ENCODE results near the gene HS3ST6. TPM values are rescaled to one million over a fixed set of nuclear protein-coding genes. Genes with fewer than 3 reads are reported as not detected.
"Not testable (repeated sequence)": the region's sequence is repeated elsewhere in the genome, so short reads cannot be mapped to it uniquely, and the experiment has no call there.

HS3ST6 gene
- total RNA-seq, 1 experiment from 2014 or later: 1.0 TPM

- TF ChIP-seq ZNF425 (CRISPR knock-in tag; conservative IDR thresholded peaks at IDR 0.05): no peak
- TF ChIP-seq OVOL2 (CRISPR knock-in tag; IDR thresholded peaks at IDR 0.05; ENCODE audit: borderline replicate concordance): no peak
- TF ChIP-seq TP53 (CRISPR knock-in tag; IDR thresholded peaks at IDR 0.05): no peak
Measured at GRCh38 chr16:1900452-1900774, 17.8 kb downstream of the HS3ST6 start (continued).

- H3K4me3 Mint-ChIP-seq: no peak overlapping the region
- ATAC-seq: no peak
- H3K27me3 Mint-ChIP-seq (ENCODE audit: low read depth): peaks cover 3% of the 10 kb centered on the region; the same call in 1 of the 2 replicates
- CTCF ChIA-PET: interaction anchor here (0.9 kb wide), 1 partner anchor 27 kb away, joined by 3 read pairs; no protein-coding TSS in a partner anchor
- no peaks in the 10 kb centered on the region for H3K9me3 Mint-ChIP-seq
- POLR2A ChIA-PET: no interaction called here
- TF ChIP-seq FOXP4 (CRISPR knock-in tag; IDR thresholded peaks at IDR 0.05): no peak
- TF ChIP-seq ESRRA (CRISPR knock-in tag; IDR thresholded peaks at IDR 0.05; ENCODE audit: borderline replicate concordance): no peak
- no peak for TF ChIP-seq ZNF263 (CRISPR knock-in tag; IDR thresholded peaks at IDR 0.05; ENCODE audit: low read depth)
- no peak for TF ChIP-seq JAZF1 (CRISPR knock-in tag; IDR thresholded peaks at IDR 0.05)
- no peak for TF ChIP-seq NFATC4 (CRISPR knock-in tag; IDR thresholded peaks at IDR 0.05)
- TF ChIP-seq MXD4 (CRISPR knock-in tag; IDR thresholded peaks at IDR 0.05; ENCODE audit: borderline replicate concordance): no peak
- TF ChIP-seq IRF2 (CRISPR knock-in tag; IDR thresholded peaks at IDR 0.05; ENCODE audit: borderline replicate concordance, low read depth): no peak
- no peak for TF ChIP-seq NR1H2 (CRISPR knock-in tag; IDR thresholded peaks at IDR 0.05)
- TF ChIP-seq HMGA2 (CRISPR knock-in tag; IDR thresholded peaks at IDR 0.05): no peak
- no peak for TF ChIP-seq ZBTB43 (CRISPR knock-in tag; IDR thresholded peaks at IDR 0.05)
- no peak for TF ChIP-seq E2F1 (CRISPR knock-in tag; IDR thresholded peaks at IDR 0.05)
- no peak for TF ChIP-seq NFE2L1 (CRISPR knock-in tag; IDR thresholded peaks at IDR 0.05)
- TF ChIP-seq ZNF121 (CRISPR knock-in tag; IDR thresholded peaks at IDR 0.05): no peak
- no peak for TF ChIP-seq FOXJ3 (CRISPR knock-in tag; IDR thresholded peaks at IDR 0.05; ENCODE audit: borderline replicate concordance)
- TF ChIP-seq USF1 (CRISPR knock-in tag; IDR thresholded peaks at IDR 0.05): no peak
- no peak for TF ChIP-seq ZNF232 (CRISPR knock-in tag; IDR thresholded peaks at IDR 0.05)
- no peak for TF ChIP-seq STAT6 (CRISPR knock-in tag; conservative IDR thresholded peaks at IDR 0.05; ENCODE audit: low read depth)
- no peak for DNase-seq (ENCODE audit: low spot score)
- H3K36me3 Mint-ChIP-seq: no peaks in the 10 kb centered on the region
- no peak overlapping the region for H3K27ac Mint-ChIP-seq
- no peaks in the 10 kb centered on the region for H3K4me1 Mint-ChIP-seq
Measured at GRCh38 chr16:1899641-1900451, 18.4 kb downstream of the HS3ST6 start.

- H3K9me3 Mint-ChIP-seq; DNase-seq (ENCODE audit: low spot score); H3K27ac Mint-ChIP-seq; POLR2A ChIA-PET; H3K36me3 Mint-ChIP-seq; ATAC-seq; H3K4me1 Mint-ChIP-seq; H3K4me3 Mint-ChIP-seq; H3K27me3 Mint-ChIP-seq (ENCODE audit: low read depth): not testable (repeated sequence)
- CTCF ChIA-PET: interaction anchor here (0.7 to 1.5 kb wide), 2 partner anchors 11 to 34 kb away, joined by 3 to 4 read pairs; no protein-coding TSS in a partner anchor
Measured at GRCh38 chr16:1897692-1898091, 20.5 kb downstream of the HS3ST6 start.

Data from WTC11 (cell line).